HG02970 (cell line): ENCODE data around the gene ELMOD3.
"Not testable (repeated sequence)": the region's sequence is repeated elsewhere in the genome, so short reads cannot be mapped to it uniquely, and the experiment has no call there.

ENCODE experiments used
- ATAC-seq: cut with Tn5 transposase; IDR thresholded peaks from one replicate; pipeline ENCODE4 v1.9.1; 2021; ENCODE audit warnings: mild to moderate bottlenecking, moderate library complexity, moderate number of reproducible peaks; ENCODE audit not compliant: unreplicated experiment, low FRiP score

ELMOD3 gene

GRCh38 chr2:85354286-85355072 is at the start of gene ELMOD3, which contains the start of gene RETSAT:
Gene ELMOD3, plus strand, starts transcription at chr2:85354769. Its CDS starts 2,430 bp downstream, at chr2:85357199.
Gene RETSAT, minus strand, starts transcription at chr2:85354528. Its CDS starts 21 bp downstream, at chr2:85354507.
- ATAC-seq, result peak; percentile 97

- ATAC-seq, result no peak
These were observed 47.1 kb upstream of the ELMOD3 start for GRCh38 chr2:85307527-85307897.

- no peak for ATAC-seq
These were observed 46.4 kb upstream of the ELMOD3 start for GRCh38 chr2:85308201-85308600.

- ATAC-seq, result no peak
These were observed 45.5 kb upstream of the ELMOD3 start for GRCh38 chr2:85308896-85309555.

GRCh38 chr2:85309699-85310321 is 44.8 kb upstream of the ELMOD3 start:
- ATAC-seq, result no peak

GRCh38 chr2:85310330-85310729 is 44.2 kb upstream of the ELMOD3 start:
- no peak for ATAC-seq

GRCh38 chr2:85312404-85312803 is 42.2 kb upstream of the ELMOD3 start:
- ATAC-seq, result no peak

GRCh38 chr2:85314884-85315242 is 39.7 kb upstream of the ELMOD3 start:
- no peak for ATAC-seq

- ATAC-seq, result not testable (repeated sequence)
These were observed 38.6 kb upstream of the ELMOD3 start for GRCh38 chr2:85315921-85316320.

GRCh38 chr2:85318222-85319074 is 36.1 kb upstream of the ELMOD3 start:
- ATAC-seq, result no peak

GRCh38 chr2:85319796-85320195 is 34.8 kb upstream of the ELMOD3 start:
- ATAC-seq, result no peak

- no peak for ATAC-seq
These were observed 31.1 kb upstream of the ELMOD3 start for GRCh38 chr2:85323351-85323987.

- ATAC-seq, result not testable (repeated sequence)
These were observed 30.6 kb upstream of the ELMOD3 start for GRCh38 chr2:85323988-85324367.

- ATAC-seq, result no peak
These were observed 29.7 kb upstream of the ELMOD3 start for GRCh38 chr2:85324639-85325465.

GRCh38 chr2:85325466-85325811 is 29.1 kb upstream of the ELMOD3 start:
- ATAC-seq, result no peak

- ATAC-seq, result no peak
These were observed 28.0 kb upstream of the ELMOD3 start for GRCh38 chr2:85326406-85327159.

- peak; percentile 15 for ATAC-seq
These were observed 27.3 kb upstream of the ELMOD3 start for GRCh38 chr2:85327160-85327821.
